LNCaP clone FGC (cell line): ENCODE measurements around the gene EEF1AKMT3.

Source experiments
- DNase-seq: peaks from one replicate; pipeline ENCODE4 v3.0.0-alpha.2; 2011; ENCODE audit warnings: low read depth
- H3K4me3 ChIP-seq: 2 replicates; pipeline ENCODE4 v1.5.1; 2011; ENCODE audit warnings: mild to moderate bottlenecking, low read depth, low read length, control low read depth
- TF ChIP-seq, protein P1 (sequence below): IDR thresholded peaks from 2 replicates; pipeline ENCODE4 v1.5.1; 2012; ENCODE audit warnings: mild to moderate bottlenecking; ENCODE audit not compliant: control insufficient read depth, insufficient read depth; ENCODE audit errors: extremely low read depth

EEF1AKMT3 gene

GRCh38 chr12:57752668-57753000 lies 19.8 kb upstream of the EEF1AKMT3 start:
- TF ChIP-seq, protein P1, sequence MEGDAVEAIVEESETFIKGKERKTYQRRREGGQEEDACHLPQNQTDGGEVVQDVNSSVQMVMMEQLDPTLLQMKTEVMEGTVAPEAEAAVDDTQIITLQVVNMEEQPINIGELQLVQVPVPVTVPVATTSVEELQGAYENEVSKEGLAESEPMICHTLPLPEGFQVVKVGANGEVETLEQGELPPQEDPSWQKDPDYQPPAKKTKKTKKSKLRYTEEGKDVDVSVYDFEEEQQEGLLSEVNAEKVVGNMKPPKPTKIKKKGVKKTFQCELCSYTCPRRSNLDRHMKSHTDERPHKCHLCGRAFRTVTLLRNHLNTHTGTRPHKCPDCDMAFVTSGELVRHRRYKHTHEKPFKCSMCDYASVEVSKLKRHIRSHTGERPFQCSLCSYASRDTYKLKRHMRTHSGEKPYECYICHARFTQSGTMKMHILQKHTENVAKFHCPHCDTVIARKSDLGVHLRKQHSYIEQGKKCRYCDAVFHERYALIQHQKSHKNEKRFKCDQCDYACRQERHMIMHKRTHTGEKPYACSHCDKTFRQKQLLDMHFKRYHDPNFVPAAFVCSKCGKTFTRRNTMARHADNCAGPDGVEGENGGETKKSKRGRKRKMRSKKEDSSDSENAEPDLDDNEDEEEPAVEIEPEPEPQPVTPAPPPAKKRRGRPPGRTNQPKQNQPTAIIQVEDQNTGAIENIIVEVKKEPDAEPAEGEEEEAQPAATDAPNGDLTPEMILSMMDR = no peak
- H3K4me3 ChIP-seq = peak overlapping the region; percentile 98
- DNase-seq = no peak

GRCh38 chr12:57753756-57754337 lies 18.6 kb upstream of the EEF1AKMT3 start:
- peak overlapping the region; percentile 77 for H3K4me3 ChIP-seq
- TF ChIP-seq, protein P1 = no peak
- no peak for DNase-seq

GRCh38 chr12:57754411-57755193 lies 17.8 kb upstream of the EEF1AKMT3 start, which contains the start of gene MARCHF9:
MARCHF9 (plus strand) TSS chr12:57755103; CDS start chr12:57755529, 426 bp downstream.
- peak; percentile 46 for DNase-seq
- TF ChIP-seq, protein P1 = no peak
- peak within 1 kb of the TSS; percentile 77 for H3K4me3 ChIP-seq

- TF ChIP-seq, protein P1 = no peak
- no peak for DNase-seq
- peak overlapping the region; percentile 77 for H3K4me3 ChIP-seq
Measured at GRCh38 chr12:57755194-57755453, 17.3 kb upstream of the EEF1AKMT3 start.

DNA sequence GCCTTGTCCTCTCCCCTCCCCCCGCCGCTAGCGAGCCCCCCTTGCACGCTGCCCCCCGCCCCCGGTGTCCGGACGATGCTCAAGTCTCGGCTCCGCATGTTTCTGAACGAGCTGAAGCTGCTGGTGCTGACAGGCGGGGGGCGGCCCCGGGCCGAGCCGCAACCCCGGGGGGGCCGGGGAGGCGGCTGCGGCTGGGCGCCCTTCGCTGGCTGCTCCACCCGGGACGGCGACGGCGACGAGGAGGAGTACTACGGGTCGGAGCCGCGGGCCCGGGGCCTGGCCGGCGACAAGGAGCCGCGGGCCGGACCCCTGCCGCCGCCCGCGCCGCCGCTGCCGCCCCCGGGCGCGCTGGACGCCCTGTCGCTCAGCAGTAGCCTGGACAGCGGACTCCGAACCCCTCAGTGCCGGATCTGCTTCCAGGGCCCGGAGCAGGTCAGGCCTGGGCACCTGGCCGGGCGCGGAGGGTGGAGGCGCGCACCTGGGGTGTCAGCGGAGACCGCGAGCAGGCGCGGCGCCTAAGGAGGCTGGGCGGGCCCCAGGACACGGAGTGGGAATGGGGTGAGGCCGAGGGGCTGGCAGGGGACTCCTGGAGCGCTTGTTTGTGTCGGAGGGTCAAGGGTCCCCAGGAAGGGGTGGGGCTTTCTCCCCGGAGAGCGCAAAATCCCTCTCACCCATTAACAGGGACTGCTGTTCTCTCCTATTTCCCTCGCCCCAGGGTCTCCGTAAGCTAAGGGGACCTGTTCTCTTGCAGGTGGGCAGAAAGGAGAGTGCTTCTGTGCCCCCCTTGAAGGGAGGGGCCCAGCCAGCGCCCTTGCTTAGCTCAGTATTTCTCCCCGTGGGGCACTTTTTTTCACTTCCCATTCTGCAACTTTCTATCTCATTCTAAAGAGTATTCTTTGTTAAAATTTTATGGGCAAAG lies 16.7 kb upstream of the EEF1AKMT3 start:
- no peak for DNase-seq
- TF ChIP-seq, protein P1 = no peak
- peak overlapping the region; percentile 77 for H3K4me3 ChIP-seq

GRCh38 chr12:57756406-57757341 lies 15.7 kb upstream of the EEF1AKMT3 start:
- peak overlapping the region; percentile 77 for H3K4me3 ChIP-seq

More at GRCh38 chr12:57756406-57757341, 15.7 kb upstream of the EEF1AKMT3 start:
- DNase-seq = no peak
- TF ChIP-seq, protein P1 = peak; percentile 30; the same call in 1 of the 2 replicates
